DMS 273 (cell line): ENCODE measurements around the gene SNX19.
"Not testable (repeated sequence)": the region's sequence is repeated elsewhere in the genome, so short reads cannot be mapped to it uniquely, and the experiment has no call there.

Experiments
- DNase-seq: peaks from one replicate; lab custom pipeline; 2025; ENCODE audit not compliant: unreplicated experiment; lab: John Stamatoyannopoulos, UW

SNX19 gene, protein sequence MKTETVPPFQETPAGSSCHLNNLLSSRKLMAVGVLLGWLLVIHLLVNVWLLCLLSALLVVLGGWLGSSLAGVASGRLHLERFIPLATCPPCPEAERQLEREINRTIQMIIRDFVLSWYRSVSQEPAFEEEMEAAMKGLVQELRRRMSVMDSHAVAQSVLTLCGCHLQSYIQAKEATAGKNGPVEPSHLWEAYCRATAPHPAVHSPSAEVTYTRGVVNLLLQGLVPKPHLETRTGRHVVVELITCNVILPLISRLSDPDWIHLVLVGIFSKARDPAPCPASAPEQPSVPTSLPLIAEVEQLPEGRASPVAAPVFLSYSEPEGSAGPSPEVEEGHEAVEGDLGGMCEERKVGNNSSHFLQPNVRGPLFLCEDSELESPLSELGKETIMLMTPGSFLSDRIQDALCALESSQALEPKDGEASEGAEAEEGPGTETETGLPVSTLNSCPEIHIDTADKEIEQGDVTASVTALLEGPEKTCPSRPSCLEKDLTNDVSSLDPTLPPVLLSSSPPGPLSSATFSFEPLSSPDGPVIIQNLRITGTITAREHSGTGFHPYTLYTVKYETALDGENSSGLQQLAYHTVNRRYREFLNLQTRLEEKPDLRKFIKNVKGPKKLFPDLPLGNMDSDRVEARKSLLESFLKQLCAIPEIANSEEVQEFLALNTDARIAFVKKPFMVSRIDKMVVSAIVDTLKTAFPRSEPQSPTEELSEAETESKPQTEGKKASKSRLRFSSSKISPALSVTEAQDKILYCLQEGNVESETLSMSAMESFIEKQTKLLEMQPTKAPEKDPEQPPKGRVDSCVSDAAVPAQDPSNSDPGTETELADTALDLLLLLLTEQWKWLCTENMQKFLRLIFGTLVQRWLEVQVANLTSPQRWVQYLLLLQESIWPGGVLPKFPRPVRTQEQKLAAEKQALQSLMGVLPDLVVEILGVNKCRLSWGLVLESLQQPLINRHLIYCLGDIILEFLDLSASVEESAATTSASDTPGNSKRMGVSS

DNA sequence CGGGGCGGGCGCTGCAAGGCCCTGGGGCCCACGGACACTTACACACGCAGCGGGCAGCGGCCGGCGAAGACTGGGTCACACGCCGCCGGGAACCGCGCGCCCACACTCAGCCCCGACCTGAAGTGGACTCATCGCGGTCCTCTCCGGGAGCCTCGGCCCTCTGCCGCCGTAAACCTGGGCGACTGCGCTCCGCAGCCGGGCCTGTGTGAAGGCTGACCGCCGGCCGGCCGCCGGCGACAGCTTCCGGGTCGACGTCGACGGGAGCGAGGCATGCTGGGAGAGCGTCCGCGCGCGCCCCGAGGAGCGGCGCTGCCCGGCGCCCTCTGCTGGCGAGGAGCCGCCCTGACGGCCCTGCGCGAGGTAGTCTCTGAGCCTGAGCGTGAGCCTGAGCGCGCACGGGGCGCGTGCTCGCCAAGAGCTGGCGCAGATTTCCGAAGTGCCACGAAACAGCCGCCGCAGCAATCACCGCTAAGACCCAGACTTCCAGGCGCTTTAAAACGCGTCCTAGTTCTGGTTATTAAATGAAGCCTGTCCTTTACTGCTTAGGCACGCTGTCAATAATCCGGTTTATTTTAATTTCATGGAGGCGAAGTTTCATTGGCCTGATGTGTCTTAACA lies at the start of gene SNX19:
TSS of gene SNX19 (minus strand) at position 242 of the 618 bp plus-strand sequence. CDS start 540 bp downstream, outside the sequence.
- peak; percentile 94 for DNase-seq

DNA sequence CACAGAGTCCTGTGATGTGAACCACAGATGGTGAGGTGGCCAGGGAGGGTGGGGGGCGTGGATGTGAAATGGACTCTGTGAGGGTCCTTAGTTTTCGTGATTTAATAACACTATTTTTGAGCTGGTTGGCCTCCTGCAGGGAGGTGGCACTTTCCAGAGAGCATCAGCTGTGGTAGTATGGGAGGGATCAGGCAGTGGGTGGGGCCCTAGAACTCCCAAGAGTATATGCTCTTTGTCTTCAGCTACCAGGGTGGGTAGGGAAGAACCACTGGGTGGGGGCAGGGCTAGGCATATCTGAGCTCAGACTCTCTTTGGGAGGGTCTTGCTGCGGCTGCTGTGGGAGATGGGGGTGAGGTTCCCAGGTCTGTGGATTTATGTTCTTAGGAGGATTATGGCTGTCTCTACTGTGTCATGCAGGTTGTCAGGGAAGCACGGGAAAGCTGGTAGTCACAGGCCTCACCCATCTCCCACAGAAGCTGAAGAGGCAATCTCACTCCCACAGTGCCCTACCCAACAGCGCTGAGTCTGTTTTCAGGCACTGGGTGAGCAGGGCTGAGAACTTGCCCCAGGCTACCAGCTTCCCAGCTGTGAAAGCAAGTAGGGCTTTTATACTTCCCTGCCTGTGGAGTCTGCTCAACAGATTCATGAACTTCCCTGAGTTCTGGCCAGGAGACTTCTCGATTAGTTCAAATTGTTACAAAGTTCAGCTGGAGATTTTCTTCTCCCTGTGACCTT lies 47.9 kb upstream of the SNX19 start:
- DNase-seq = no peak

- no peak for DNase-seq
Measured at GRCh38 chr11:130947889-130948288, 31.6 kb upstream of the SNX19 start.

- DNase-seq = no peak
Measured at GRCh38 chr11:130947481-130947880, 31.2 kb upstream of the SNX19 start.

DNA sequence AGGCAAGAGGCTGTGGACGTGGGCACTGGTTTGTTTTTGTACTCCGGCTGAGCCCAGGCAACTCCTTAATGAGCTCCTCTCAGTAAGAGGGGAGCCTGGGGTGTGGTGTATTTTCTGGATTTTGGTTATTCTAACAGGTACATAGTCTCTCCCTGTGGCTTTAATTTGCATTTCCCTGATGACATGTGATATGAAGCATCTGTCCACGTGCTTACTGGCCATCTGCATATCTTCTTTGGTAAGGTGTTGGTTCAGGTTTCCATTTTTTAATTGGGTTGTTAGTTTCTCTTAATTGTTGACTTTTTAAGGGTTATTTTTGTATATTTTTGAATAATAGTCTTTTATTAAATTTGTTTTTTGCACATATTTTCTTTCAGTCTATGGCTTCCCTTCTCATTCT lies 30.8 kb upstream of the SNX19 start:
- no peak for DNase-seq

DNA sequence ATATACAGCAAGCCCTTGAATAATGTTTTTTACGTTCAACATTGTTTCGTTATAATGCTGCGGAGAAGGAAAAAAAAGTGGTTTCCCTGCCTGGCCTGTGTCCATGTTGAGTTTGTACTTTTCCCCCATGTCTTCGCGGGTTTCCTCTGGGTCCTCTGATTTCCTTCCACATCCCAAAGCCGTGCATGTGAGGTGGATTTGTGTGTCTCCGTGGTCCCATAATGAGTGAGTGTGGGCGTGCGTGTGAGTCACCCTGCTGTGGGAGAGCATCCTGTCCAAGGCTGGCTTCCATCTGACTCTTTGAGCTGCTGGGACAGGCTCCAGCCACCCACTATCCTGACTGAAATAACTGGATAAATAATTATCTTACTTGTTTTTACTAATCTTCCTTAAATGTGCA lies 29.6 kb upstream of the SNX19 start:
- no peak for DNase-seq

- DNase-seq = no peak
Measured at GRCh38 chr11:130940706-130941105, 24.4 kb upstream of the SNX19 start.

GRCh38 chr11:130937051-130937450 lies 20.8 kb upstream of the SNX19 start:
- DNase-seq = no peak

DNA sequence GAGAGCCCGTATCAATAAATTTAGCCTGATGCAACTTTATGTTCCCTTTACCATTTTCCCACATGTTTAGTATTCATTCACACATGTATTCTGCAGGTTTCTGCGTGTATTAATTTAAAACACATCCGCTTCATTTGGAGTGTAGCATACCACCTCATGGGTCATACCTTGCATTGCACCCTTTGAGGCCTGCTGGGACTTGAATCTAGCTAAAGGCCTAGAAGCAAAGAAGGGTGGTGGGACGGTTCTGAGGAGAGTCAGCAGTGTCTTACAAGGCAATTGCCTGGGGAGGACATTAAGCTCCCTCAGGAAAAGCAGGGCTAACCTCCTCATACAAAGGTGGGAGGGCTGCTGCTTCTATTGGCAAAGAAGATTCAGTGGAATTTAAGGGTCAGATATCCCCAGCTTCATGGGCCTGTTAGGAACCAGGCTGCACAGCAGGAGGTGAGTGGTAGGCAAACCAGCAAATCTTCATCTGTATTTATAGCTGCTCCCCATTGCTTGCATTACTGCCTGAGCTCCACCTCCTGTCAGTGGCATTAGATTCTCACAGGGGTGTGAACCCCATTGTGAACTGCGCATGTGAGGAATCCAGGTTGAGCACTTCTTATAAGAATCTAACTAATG lies 15.9 kb upstream of the SNX19 start:
- DNase-seq = no peak

- DNase-seq = no peak
Measured at GRCh38 chr11:130924750-130925149, 8.5 kb upstream of the SNX19 start.

- not testable (repeated sequence) for DNase-seq
Measured at GRCh38 chr11:130920612-130921011, 4.3 kb upstream of the SNX19 start.

GRCh38 chr11:130918081-130918480 lies 1.8 kb upstream of the SNX19 start:
- no peak for DNase-seq

DNA sequence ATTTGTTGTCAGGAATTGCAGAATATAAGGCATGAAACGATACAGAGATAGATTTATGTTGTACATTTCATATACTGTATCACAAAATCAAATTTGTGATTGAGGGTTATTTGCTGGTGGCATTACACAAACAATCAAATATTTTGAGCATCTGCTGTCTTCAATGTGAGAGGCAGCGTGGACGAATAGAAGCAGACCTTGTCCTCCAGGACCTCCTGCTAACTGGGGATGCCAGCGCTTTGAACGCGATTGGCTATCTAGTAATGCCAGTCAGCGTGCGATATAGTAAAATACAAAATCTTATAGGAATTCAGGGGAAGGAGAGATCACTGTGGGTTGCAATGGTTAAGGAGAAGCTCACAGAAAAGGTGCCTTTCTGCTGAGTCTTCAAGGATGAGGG lies 631 bp upstream of the SNX19 start:
- no peak for DNase-seq

DNA sequence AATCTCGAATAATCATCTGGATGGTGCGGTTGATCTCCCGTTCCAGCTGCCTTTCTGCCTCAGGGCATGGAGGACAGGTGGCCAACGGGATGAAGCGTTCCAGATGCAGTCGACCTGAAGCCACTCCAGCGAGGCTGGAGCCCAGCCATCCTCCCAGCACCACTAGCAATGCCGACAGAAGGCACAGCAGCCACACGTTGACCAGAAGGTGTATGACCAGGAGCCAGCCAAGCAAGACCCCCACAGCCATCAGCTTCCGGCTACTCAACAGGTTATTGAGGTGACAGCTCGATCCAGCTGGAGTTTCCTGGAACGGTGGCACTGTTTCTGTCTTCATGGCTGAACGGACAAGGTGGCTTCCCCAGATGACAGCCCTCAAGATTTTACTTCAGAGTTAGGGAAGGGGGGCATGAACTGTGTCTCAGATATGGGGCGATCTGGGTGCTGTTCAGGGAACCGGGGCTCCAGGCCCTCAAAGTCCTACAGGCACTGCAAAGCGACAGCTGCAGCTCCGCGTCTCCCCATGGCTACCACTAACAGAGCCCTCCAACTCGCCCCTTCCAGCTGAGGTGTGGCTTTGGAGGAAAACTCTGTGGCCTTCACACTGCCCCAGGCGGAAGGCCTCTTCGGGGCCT lies 559 bp downstream of the SNX19 start:
- peak; percentile 45 for DNase-seq

DNA sequence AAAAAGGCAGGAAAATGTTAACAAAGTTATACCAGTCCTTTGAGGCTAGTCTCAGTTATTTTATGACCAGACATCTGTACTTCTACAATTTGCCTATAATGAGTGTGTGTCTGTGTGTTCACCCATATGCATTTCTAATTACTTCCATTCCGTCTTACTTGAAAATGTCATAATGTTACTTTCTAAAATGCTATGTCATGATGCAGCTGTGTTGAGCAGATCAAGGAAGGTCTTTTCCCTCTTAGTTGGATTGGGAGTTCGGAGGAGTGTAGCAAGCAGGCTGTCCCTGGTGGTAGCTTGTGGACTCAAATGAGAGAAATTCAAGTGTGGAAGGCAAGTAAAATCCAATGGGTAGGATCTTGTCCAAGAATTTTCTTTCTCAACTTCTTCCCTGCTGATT lies 3.0 kb downstream of the SNX19 start:
- DNase-seq = no peak

GRCh38 chr11:130912552-130912951 lies 3.7 kb downstream of the SNX19 start:
- DNase-seq = no peak

- DNase-seq = no peak
Measured at GRCh38 chr11:130911306-130911705, 5.0 kb downstream of the SNX19 start.

DNA sequence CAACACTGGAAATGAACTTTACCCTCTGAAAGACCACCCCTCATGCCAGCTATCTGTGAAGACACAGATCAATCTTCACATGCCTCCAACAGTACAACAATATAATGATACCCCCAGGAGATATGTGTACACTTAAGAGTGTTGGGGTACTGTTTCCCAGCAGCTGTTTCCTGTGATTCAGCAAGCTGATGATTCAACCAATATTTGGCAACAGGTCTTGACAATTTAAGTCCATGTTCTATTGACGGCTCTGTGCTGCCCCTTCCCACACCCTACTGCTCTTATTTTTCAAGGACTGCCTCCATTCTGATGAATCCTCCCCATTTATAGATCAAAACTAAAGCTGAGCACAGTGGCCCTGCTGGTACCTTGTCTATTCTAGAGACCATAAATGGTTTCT lies 6.6 kb downstream of the SNX19 start:
- DNase-seq = no peak

GRCh38 chr11:130908770-130909625 lies 7.3 kb downstream of the SNX19 start:
- no peak for DNase-seq
